OCI-LY7 (cell line): Measurements from ENCODE around the gene TSPOAP1. TPM values are rescaled to one million over a fixed set of nuclear protein-coding genes. Genes with fewer than 3 reads are reported as not detected.

Experiments
- BruUV-seq: library from RNA; stranded (reverse); fragments of 400-500 nt; replicated peaks from 2 replicates; lab custom pipeline; 2021; lab: Mats Ljungman, UMichigan
- CTCF ChIA-PET: fragments of 300-600 bp; sonication (Branson Sonifier 250); formaldehyde crosslinking; loops from one replicate; lab custom pipeline; 2022; ENCODE audit warnings: antibody characterized with exemption; ENCODE audit not compliant: unreplicated experiment; lab: Charles Lee
- POLR2A ChIA-PET: fragments of 300-600 bp; sonication (Branson Sonifier 250); formaldehyde crosslinking; loops from one replicate; lab custom pipeline; 2022; ENCODE audit warnings: antibody characterized with exemption; lab: Charles Lee
- DNase-seq: peaks from one replicate; pipeline ENCODE4 v3.0.0-alpha.2; 2015; ENCODE audit warnings: low spot score
- H2AFZ ChIP-seq: fragments of 200-600 bp; sonication (generic), shearing (Covaris generic); 2 replicates; pipeline ENCODE4 v1.6.1; 2014; ENCODE audit warnings: mild to moderate bottlenecking, antibody characterized with exemption, low read length, moderate library complexity
- H3K27ac ChIP-seq: fragments of 200-600 bp; sonication (generic); 2 replicates; pipeline ENCODE4 v1.5.1; 2014; ENCODE audit warnings: mixed run types, low read depth, mild to moderate bottlenecking, moderate library complexity, low read length, inconsistent platforms; ENCODE audit not compliant: poor library complexity, severe bottlenecking
- H3K36me3 ChIP-seq: fragments of 200-600 bp; sonication (generic); 2 replicates; pipeline ENCODE4 v1.6.1; 2014; ENCODE audit warnings: mild to moderate bottlenecking, antibody characterized with exemption, low read length, moderate library complexity, mixed read lengths; ENCODE audit not compliant: insufficient read depth
- H3K4me1 ChIP-seq: fragments of 200-600 bp; sonication (generic); 2 replicates; pipeline ENCODE4 v1.5.1; 2014; ENCODE audit warnings: mild to moderate bottlenecking, low read length; ENCODE audit not compliant: insufficient read depth, poor library complexity, severe bottlenecking
- H3K4me2 ChIP-seq: fragments of 200-600 bp; sonication (generic); 2 replicates; pipeline ENCODE4 v1.6.1; 2014; ENCODE audit warnings: mild to moderate bottlenecking, low read length
- H3K4me3 ChIP-seq: fragments of 200-600 bp; sonication (generic); 2 replicates; pipeline ENCODE4 v1.5.1; 2014; ENCODE audit warnings: mild to moderate bottlenecking, low read depth, low read length; ENCODE audit not compliant: poor library complexity, severe bottlenecking
- H3K79me2 ChIP-seq: fragments of 200-600 bp; sonication (generic); 2 replicates; pipeline ENCODE4 v1.6.1; 2016; ENCODE audit warnings: low read depth, mild to moderate bottlenecking, low read length, moderate library complexity, mixed read lengths; ENCODE audit not compliant: insufficient read depth
- H3K9me2 ChIP-seq: fragments of 200-600 bp; sonication (generic); 2 replicates; pipeline ENCODE4 v1.6.1; 2016; ENCODE audit warnings: mild to moderate bottlenecking, low read length, mixed read lengths; ENCODE audit not compliant: insufficient read depth
- H3K9me3 ChIP-seq: fragments of 200-600 bp; sonication (generic); 2 replicates; pipeline ENCODE4 v1.6.1; 2014; ENCODE audit warnings: mild to moderate bottlenecking, mixed run types, low read length, mixed read lengths
- H4K20me1 ChIP-seq: fragments of 200-600 bp; sonication (generic); 2 replicates; pipeline ENCODE4 v1.6.1; 2014; ENCODE audit warnings: mild to moderate bottlenecking, antibody characterized with exemption, low read length, moderate library complexity, mixed read lengths; ENCODE audit not compliant: insufficient read depth
- EZH2phosphoT487 ChIP-seq: fragments of 200-600 bp; sonication (generic); IDR thresholded peaks from 2 replicates; pipeline ENCODE4 v1.6.1; 2018; ENCODE audit warnings: low read depth, borderline replicate concordance, mild to moderate bottlenecking, mixed run types, antibody characterized with exemption, low read length, moderate library complexity, mixed read lengths
- intact Hi-C: fragments of 100-400 bp; cut with micrococcal nuclease; formaldehyde crosslinking; loops from one replicate; pipeline ENCODE4 v1.10.0; 2022; ENCODE audit not compliant: unreplicated experiment
- microRNA-seq: library from miRNA; unstranded; fragments of <30 nt; microRNA quantifications from one replicate; pipeline ENCODE4 v1.2.0, GENCODE V29; 2022; ENCODE audit warnings: borderline replicate concordance
- small RNA-seq: library from RNA; depleted of rRNA; stranded (forward); fragments of <200 nt; gene quantifications from one replicate; pipeline ENCODE3, GENCODE V24; 2014
- total RNA-seq, 2 experiments: library from RNA; depleted of rRNA in 1 of 2; stranded (reverse); fragments of >200 nt in 1 of 2; shearing (Covaris generic) in 1 of 2; gene quantifications; 2 replicates each; pipeline ENCODE4 v1.2.3, GENCODE V29; 2014 to 2022
- TF ChIP-seq, protein P1 (sequence below): fragments of 200-600 bp; sonication (generic); conservative IDR thresholded peaks from 2 replicates; pipeline ENCODE4 v1.5.1; 2014; ENCODE audit warnings: mild to moderate bottlenecking, antibody characterized with exemption, low read length, moderate library complexity, mixed read lengths

The TSPOAP1 gene
- total RNA-seq, 2 experiments from 2014 or later: 24.0 to 50.6 TPM

- Histone ChIP-seq H3K4me2 (no peak overlapping the region), H3K9me2 (no peaks in the 10 kb centered on the region), H3K4me3 (no peak overlapping the region), H2AFZ (no peak overlapping the region), H3K9me3 (no peaks in the 10 kb centered on the region), H4K20me1 (no peaks in the 10 kb centered on the region), H3K27ac (no peak overlapping the region), H3K36me3 (no peaks in the 10 kb centered on the region), H3K4me1 (no peaks in the 10 kb centered on the region), H3K79me2 (no peaks in the 10 kb centered on the region)
- TF ChIP-seq EZH2phosphoT487: no peak
- TF ChIP-seq, protein P1, sequence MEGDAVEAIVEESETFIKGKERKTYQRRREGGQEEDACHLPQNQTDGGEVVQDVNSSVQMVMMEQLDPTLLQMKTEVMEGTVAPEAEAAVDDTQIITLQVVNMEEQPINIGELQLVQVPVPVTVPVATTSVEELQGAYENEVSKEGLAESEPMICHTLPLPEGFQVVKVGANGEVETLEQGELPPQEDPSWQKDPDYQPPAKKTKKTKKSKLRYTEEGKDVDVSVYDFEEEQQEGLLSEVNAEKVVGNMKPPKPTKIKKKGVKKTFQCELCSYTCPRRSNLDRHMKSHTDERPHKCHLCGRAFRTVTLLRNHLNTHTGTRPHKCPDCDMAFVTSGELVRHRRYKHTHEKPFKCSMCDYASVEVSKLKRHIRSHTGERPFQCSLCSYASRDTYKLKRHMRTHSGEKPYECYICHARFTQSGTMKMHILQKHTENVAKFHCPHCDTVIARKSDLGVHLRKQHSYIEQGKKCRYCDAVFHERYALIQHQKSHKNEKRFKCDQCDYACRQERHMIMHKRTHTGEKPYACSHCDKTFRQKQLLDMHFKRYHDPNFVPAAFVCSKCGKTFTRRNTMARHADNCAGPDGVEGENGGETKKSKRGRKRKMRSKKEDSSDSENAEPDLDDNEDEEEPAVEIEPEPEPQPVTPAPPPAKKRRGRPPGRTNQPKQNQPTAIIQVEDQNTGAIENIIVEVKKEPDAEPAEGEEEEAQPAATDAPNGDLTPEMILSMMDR: no peak
- intact Hi-C loops: no loop called here
- CTCF ChIA-PET: no interaction called here
- no TSS peak for BruUV-seq
- DNase-seq: no peak
- POLR2A ChIA-PET: no interaction called here
These were observed 76.5 kb downstream of the TSPOAP1 start for GRCh38 chr17:58252141-58252540.

Small RNA genes lying within 50 kb of the gene (microRNA-seq; reads per million reads assigned to microRNA genes)
- gene MIR4736: not detected

Small RNA genes lying within 50 kb of the gene (small RNA-seq; reads per million reads assigned to genes)
- gene MIR4736: not detected

Other genes with a start within 250 kb of the TSPOAP1 start
- 12.4 and 13.4 TPM in 2 replicates for gene DYNLL2, start 245.4 kb downstream of the TSPOAP1 start, total RNA-seq (2014; rRNA removed; shearing (Covaris generic))
- 21.1 and 22.5 TPM in 2 replicates for gene DYNLL2, start 245.4 kb downstream of the TSPOAP1 start, total RNA-seq (2022)
- gene OR4D1, start 180.4 kb downstream of the TSPOAP1 start, total RNA-seq (2014; rRNA removed; shearing (Covaris generic)): not detected in 2 replicates
- gene OR4D1, start 180.4 kb downstream of the TSPOAP1 start, total RNA-seq (2022): not detected in 2 replicates
- not detected in 2 replicates for gene OR4D2, start 161.8 kb downstream of the TSPOAP1 start, total RNA-seq (2014; rRNA removed; shearing (Covaris generic))
- not detected in 2 replicates for gene OR4D2, start 161.8 kb downstream of the TSPOAP1 start, total RNA-seq (2022)
- gene EPX, start 136.1 kb downstream of the TSPOAP1 start, total RNA-seq (2014; rRNA removed; shearing (Covaris generic)): not detected in 2 replicates
- gene EPX, start 136.1 kb downstream of the TSPOAP1 start, total RNA-seq (2022): not detected in 2 replicates
- 0.54 and 0.69 TPM in 2 replicates for gene MKS1, start 109.5 kb downstream of the TSPOAP1 start, total RNA-seq (2014; rRNA removed; shearing (Covaris generic))
- gene MKS1, start 109.5 kb downstream of the TSPOAP1 start, total RNA-seq (2022): 21.6 and 26.9 TPM in 2 replicates
- gene LPO, start 90.2 kb downstream of the TSPOAP1 start, total RNA-seq (2014; rRNA removed; shearing (Covaris generic)): not detected in 2 replicates
- not detected in 2 replicates for gene LPO, start 90.2 kb downstream of the TSPOAP1 start, total RNA-seq (2022)
- gene MPO, start 47.9 kb downstream of the TSPOAP1 start, total RNA-seq (2014; rRNA removed; shearing (Covaris generic)): not detected in 2 replicates
- gene MPO, start 47.9 kb downstream of the TSPOAP1 start, total RNA-seq (2022): not detected in 2 replicates
- 41.1 and 56.5 TPM in 2 replicates for gene SUPT4H1, start 23.4 kb upstream of the TSPOAP1 start, total RNA-seq (2014; rRNA removed; shearing (Covaris generic))
- gene SUPT4H1, start 23.4 kb upstream of the TSPOAP1 start, total RNA-seq (2022): 65.5 and 78.4 TPM in 2 replicates
- 0.19 and 0.39 TPM in 2 replicates for gene RNF43, start 88.7 kb upstream of the TSPOAP1 start, total RNA-seq (2014; rRNA removed; shearing (Covaris generic))
- gene RNF43, start 88.7 kb upstream of the TSPOAP1 start, total RNA-seq (2022): 0.50 and 0.80 TPM in 2 replicates
- gene HSF5, start 159.6 kb upstream of the TSPOAP1 start, total RNA-seq (2014; rRNA removed; shearing (Covaris generic)): 0.22 TPM in 1 of 2 replicates, not detected in the other
- gene HSF5, start 159.6 kb upstream of the TSPOAP1 start, total RNA-seq (2022): not detected in 2 replicates
- 37.0 and 37.8 TPM in 2 replicates for gene MTMR4, start 185.8 kb upstream of the TSPOAP1 start, total RNA-seq (2014; rRNA removed; shearing (Covaris generic))
- 51.0 and 61.1 TPM in 2 replicates for gene MTMR4, start 185.8 kb upstream of the TSPOAP1 start, total RNA-seq (2022)